ENCODE measurements around the gene ITPKB.

- TF ChIP-seq CTCF (IDR thresholded peaks at IDR 0.05; ENCODE audit: insufficient read depth, low read length) (no peak), GABPA (IDR thresholded peaks at IDR 0.05; ENCODE audit: low read depth) (no peak)
Observed at GRCh38 chr1:226697151-226697928, 41.7 kb downstream of the ITPKB start.
